K562 (cell line): ENCODE results near the gene LTO1. TPM values are rescaled to one million over a fixed set of nuclear protein-coding genes. Genes with fewer than 3 reads are reported as not detected.

ENCODE experiments used
- ATAC-seq: fragments of 200-7000 bp; cut with Tn5 transposase; 3 replicates; pipeline ENCODE4 v1.9.1; 2020; ENCODE audit warnings: moderate library complexity
- BruUV-seq: library from RNA; stranded (reverse); fragments of 400-500 nt; replicated peaks from 2 replicates; lab custom pipeline; 2021; lab: Mats Ljungman, UMichigan
- CTCF ChIA-PET: fragments of 300-600 bp; formaldehyde crosslinking; extraction: SDS; loops from one replicate; lab custom pipeline; 2021; ENCODE audit warnings: low intra/inter-chr PET ratio; lab: Yijun Ruan, JAX
- POLR2A ChIA-PET: fragments of 300-600, 350-650 bp; sonication (Branson Sonifier 250); formaldehyde crosslinking; extraction: SDS; loops from one replicate; lab custom pipeline; 2021; ENCODE audit warnings: antibody characterized with exemption, inconsistent platforms; lab: Yijun Ruan, JAX
- DNase-seq, 4 experiments: peaks; one replicate each; pipeline versions ENCODE4 v3.0.0 to v3.0.0-alpha.2; 2011 to 2018; ENCODE audit warnings: low spot score in 3 of 4, mixed read lengths in 3 of 4; ENCODE audit errors: extremely low read depth in 1 of 4
- FAIRE-seq: peaks from 2 replicates; lab custom pipeline; 2011; peaks lifted over from hg19 to GRCh38; lab: Jason Lieb, UNC
- H2AFZ ChIP-seq: 2 replicates; pipeline ENCODE4 v1.6.0; 2011; ENCODE audit warnings: low read depth, low read length, control low read depth, inconsistent platforms
- H3K27ac ChIP-seq: fragments of 200-600 bp; 3 replicates; pipeline ENCODE4 v1.8.0; 2011; ENCODE audit warnings: low read depth, mild to moderate bottlenecking, control low read depth, inconsistent platforms, low read length, moderate library complexity, mixed read lengths; ENCODE audit errors: extremely low read depth
- H3K27me3 ChIP-seq, 2 experiments: fragments of 300-600 bp in 1 of 2; 2 replicates in 1 of 2; 3 replicates in 1 of 2; pipeline versions ENCODE4 v1.6.0 to v1.8.0; 2011; ENCODE audit warnings: inconsistent platforms in 2 of 2, low read length in 2 of 2, mild to moderate bottlenecking in 1 of 2, mixed read lengths in 1 of 2, moderate library complexity in 1 of 2; ENCODE audit not compliant: control insufficient read depth in 2 of 2, insufficient read depth in 2 of 2
- H3K36me3 ChIP-seq: fragments of 300-600 bp; 3 replicates; pipeline ENCODE4 v1.8.0; 2011; ENCODE audit warnings: mild to moderate bottlenecking, low read length, inconsistent platforms; ENCODE audit not compliant: control insufficient read depth, insufficient read depth
- H3K4me1 ChIP-seq, 2 experiments: fragments of 200-600 bp in 1 of 2; replicated peaks in 1 of 2; 2 replicates in 1 of 2; 3 replicates in 1 of 2; pipeline versions ENCODE4 v1.5.1 to v1.8.0; 2011; ENCODE audit warnings: inconsistent platforms in 2 of 2, low read length in 2 of 2, mild to moderate bottlenecking in 1 of 2, mixed read lengths in 1 of 2, moderate library complexity in 1 of 2; ENCODE audit not compliant: control insufficient read depth in 2 of 2, insufficient read depth in 2 of 2
- H3K4me2 ChIP-seq: 2 replicates; pipeline ENCODE4 v1.6.1; 2011; ENCODE audit warnings: low read length, control low read depth, inconsistent platforms, mixed read lengths; ENCODE audit not compliant: insufficient read depth
- H3K4me3 ChIP-seq: fragments of 200-600 bp; sonication (generic), shearing (Covaris generic); 2 replicates; pipeline ENCODE4 v1.5.1; 2016; ENCODE audit warnings: control low read depth, inconsistent platforms
- H3K79me2 ChIP-seq: fragments of 200-600 bp; 3 replicates; pipeline ENCODE4 v1.8.0; 2011; ENCODE audit warnings: low read length, inconsistent platforms; ENCODE audit not compliant: control insufficient read depth, insufficient read depth
- H3K9ac ChIP-seq, 2 experiments: 2 replicates each; pipeline versions ENCODE4 v1.6.0 to v1.6.1; 2011; ENCODE audit warnings: low read depth in 2 of 2, low read length in 2 of 2, control low read depth in 1 of 2, inconsistent platforms in 1 of 2, mild to moderate bottlenecking in 1 of 2, mixed read lengths in 1 of 2; ENCODE audit not compliant: insufficient read depth in 1 of 2
- H3K9me1 ChIP-seq: one replicate; pipeline ENCODE4 v1.6.0; 2011; ENCODE audit warnings: inconsistent platforms, mild to moderate bottlenecking, low read length, moderate library complexity; ENCODE audit not compliant: control insufficient read depth, insufficient read depth
- H3K9me3 ChIP-seq: replicated peaks from 2 replicates; pipeline ENCODE4 v1.5.1; 2011; ENCODE audit warnings: low read depth, low read length, inconsistent platforms; ENCODE audit not compliant: control insufficient read depth, insufficient read depth
- H4K20me1 ChIP-seq: replicated peaks from 2 replicates; pipeline ENCODE4 v1.6.1; 2011; ENCODE audit warnings: low read length, inconsistent platforms, mixed read lengths; ENCODE audit not compliant: control insufficient read depth, insufficient read depth
- KAT7 ChIP-seq: sonication (generic); formaldehyde crosslinking; IDR thresholded peaks from 2 replicates; pipeline ENCODE4 v1.8.0; 2022; ENCODE audit warnings: missing genetic modification reagents, mild to moderate bottlenecking, borderline replicate concordance
- RBM15 ChIP-seq: fragments of 200-400 bp; formaldehyde crosslinking; IDR thresholded peaks from 2 replicates; pipeline ENCODE4 v1.6.1; 2018; ENCODE audit warnings: mild to moderate bottlenecking, low read length, moderate library complexity; ENCODE audit not compliant: insufficient read depth
- SETDB1 ChIP-seq: IDR thresholded peaks from one replicate; pipeline ENCODE4 v1.6.1; 2012; ENCODE audit warnings: low read length, control low read depth, inconsistent platforms
- TAF7 ChIP-seq: fragments of 450-650 bp; IDR thresholded peaks from 2 replicates; pipeline ENCODE4 v1.6.1; 2016; ENCODE audit warnings: missing genetic modification characterization, missing compliant biosample characterization
- TBP ChIP-seq: optimal IDR thresholded peaks from 2 replicates; pipeline ENCODE3; 2011; ENCODE audit warnings: low read depth, low read length, improper control_type of control experiment
- ZNF121 ChIP-seq: sonication (generic); formaldehyde crosslinking; conservative IDR thresholded peaks from 2 replicates; pipeline ENCODE4 v1.8.0; 2022; ENCODE audit warnings: missing genetic modification reagents
- ZNF165 ChIP-seq: fragments of 250-450 bp; sonication (Bioruptor Pico); IDR thresholded peaks from 2 replicates; pipeline ENCODE4 v1.4.0; 2020; ENCODE audit warnings: borderline replicate concordance
- ZNF23 ChIP-seq: fragments of 250-450 bp; sonication (Bioruptor Pico); IDR thresholded peaks from 2 replicates; pipeline ENCODE4 v1.4.0; 2020; ENCODE audit warnings: mild to moderate bottlenecking
- ZNF3 ChIP-seq: fragments of 250-450 bp; sonication (Bioruptor Pico); IDR thresholded peaks from 2 replicates; pipeline ENCODE4 v1.5.0; 2021; ENCODE audit warnings: mild to moderate bottlenecking, moderate library complexity
- WGBS: fragments of 100-300 bp; shearing (Covaris generic); methylation state at CpG from one replicate; pipeline ENCODE4 v1.1.6; 2016; ENCODE audit warnings: low coverage, mixed read lengths; ENCODE audit not compliant: insufficient coverage; ENCODE audit errors: missing lambda C conversion rate; 5-methylcytosine and 5-hydroxymethylcytosine counted together
- in situ Hi-C: fragments of 300-500 bp; cut with MboI; formaldehyde crosslinking; loops from 4 replicates; pipeline ENCODE4 v1.15.0; 2018; ENCODE audit warnings: inconsistent platforms, mixed read lengths
- intact Hi-C: fragments of 100-400 bp; cut with micrococcal nuclease; formaldehyde crosslinking; loops from 2 replicates; pipeline ENCODE4 v1.14.2; 2022
- polyA plus RNA-seq, 8 experiments: library from polyadenylated mRNA; depleted of rRNA in 4 of 8; stranded (reverse) in 5 of 8; unstranded in 3 of 8; fragments of >200 nt; fragmentation: Nextera tagmentation in 2 of 8; fragmentation: Illumina TruSeq in 1 of 8; extraction: Ambion mirVana in 2 of 8; extraction: Trizol in 1 of 8; gene quantifications; 2 replicates each; pipeline versions ENCODE4 v1.2.1 to v1.2.3, GENCODE V29; 2011 to 2014; ENCODE audit warnings: inconsistent platforms in 1 of 8, missing spikeins in 1 of 8
- total RNA-seq, 7 experiments: library from RNA; depleted of rRNA in 6 of 7; stranded (reverse); fragments of >200 nt in 6 of 7; fragmentation: Illumina TruSeq in 2 of 7; extraction: Trizol in 2 of 7; gene quantifications; 2 replicates each; pipeline versions ENCODE4 v1.2.1 to v1.2.3, GENCODE V29; 2011 to 2021; ENCODE audit warnings: low replicate concordance in 1 of 7
- TF ChIP-seq, protein P1 (sequence below): fragments of 450-650 bp; formaldehyde crosslinking; IDR thresholded peaks from 2 replicates; pipeline ENCODE4 v1.4.0; 2022; ENCODE audit warnings: missing genetic modification characterization
- TF ChIP-seq, protein P2 (sequence below): fragments of 450-650 bp; IDR thresholded peaks from 2 replicates; pipeline ENCODE4 v1.6.1; 2014; ENCODE audit warnings: low read depth, mild to moderate bottlenecking, moderate library complexity, borderline replicate concordance

The LTO1 gene
- total and polyA plus RNA-seq, 9 of the 15 experiments (the other 6 are each of a cell fraction or from before 2014, with no cell fraction given): 2.6 to 43.4 (median 19.1) TPM

DNA sequence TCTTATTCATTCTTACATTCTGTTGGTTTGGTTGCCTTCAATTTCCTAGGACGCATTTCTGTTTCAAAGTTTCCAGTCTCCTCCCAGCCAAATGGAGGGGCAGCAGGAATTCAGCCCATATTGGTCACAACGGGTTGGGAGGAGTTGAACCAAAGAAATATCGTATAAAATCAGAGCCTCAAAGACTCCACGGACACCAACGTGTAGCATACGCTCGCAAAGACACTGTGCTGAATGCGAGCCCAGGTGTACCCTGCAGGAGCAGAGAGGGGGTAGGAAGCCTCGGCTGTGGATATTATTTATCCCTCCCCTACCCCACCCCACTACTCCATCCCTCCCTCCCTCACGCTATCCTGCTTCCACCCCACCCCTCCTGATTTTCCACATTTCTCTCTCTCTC is 49.7 kb downstream of the LTO1 start:
- no peak overlapping the region for H3K4me2 ChIP-seq

More for the DNA sequence above, 49.7 kb downstream of the LTO1 start:
- Histone ChIP-seq H3K4me3 (no peak overlapping the region), H3K79me2 (no peaks in the 10 kb centered on the region), H3K27me3 (peaks cover 8 to 34% of the 10 kb centered on the region in 2 experiments), H2AFZ (no peak overlapping the region), H3K9ac (no peak overlapping the region), H3K27ac (no peak overlapping the region), H3K9me1 (no peaks in the 10 kb centered on the region), H4K20me1 (no peaks in the 10 kb centered on the region), H3K4me1 (peaks cover 0 to 7% of the 10 kb centered on the region in 2 experiments; a peak in 4 of 5 replicates), H3K36me3 (no peaks in the 10 kb centered on the region), H3K9me3 (peaks cover 4% of the 10 kb centered on the region; the same call in 1 of the 2 replicates)
- intact Hi-C loops (no loop called here), in situ Hi-C loops (no loop called here)
- WGBS: 12% methylated on average over 9 of the region's 10 CpGs
- no peak for TF ChIP-seq ZNF23
- TF ChIP-seq, protein P1, sequence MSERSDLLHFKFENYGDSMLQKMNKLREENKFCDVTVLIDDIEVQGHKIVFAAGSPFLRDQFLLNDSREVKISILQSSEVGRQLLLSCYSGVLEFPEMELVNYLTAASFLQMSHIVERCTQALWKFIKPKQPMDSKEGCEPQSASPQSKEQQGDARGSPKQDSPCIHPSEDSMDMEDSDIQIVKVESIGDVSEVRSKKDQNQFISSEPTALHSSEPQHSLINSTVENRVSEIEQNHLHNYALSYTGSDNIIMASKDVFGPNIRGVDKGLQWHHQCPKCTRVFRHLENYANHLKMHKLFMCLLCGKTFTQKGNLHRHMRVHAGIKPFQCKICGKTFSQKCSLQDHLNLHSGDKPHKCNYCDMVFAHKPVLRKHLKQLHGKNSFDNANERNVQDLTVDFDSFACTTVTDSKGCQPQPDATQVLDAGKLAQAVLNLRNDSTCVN: no peak
- TF ChIP-seq ZNF165 (CRISPR knock-in tag): no peak
- TF ChIP-seq KAT7: no peak
- no peak for TF ChIP-seq TAF7 (tag)
- TF ChIP-seq RBM15: no peak
- TF ChIP-seq ZNF121 (CRISPR knock-in tag): no peak
- no peak for TF ChIP-seq ZNF3 (CRISPR knock-in tag)
- TF ChIP-seq, protein P2, sequence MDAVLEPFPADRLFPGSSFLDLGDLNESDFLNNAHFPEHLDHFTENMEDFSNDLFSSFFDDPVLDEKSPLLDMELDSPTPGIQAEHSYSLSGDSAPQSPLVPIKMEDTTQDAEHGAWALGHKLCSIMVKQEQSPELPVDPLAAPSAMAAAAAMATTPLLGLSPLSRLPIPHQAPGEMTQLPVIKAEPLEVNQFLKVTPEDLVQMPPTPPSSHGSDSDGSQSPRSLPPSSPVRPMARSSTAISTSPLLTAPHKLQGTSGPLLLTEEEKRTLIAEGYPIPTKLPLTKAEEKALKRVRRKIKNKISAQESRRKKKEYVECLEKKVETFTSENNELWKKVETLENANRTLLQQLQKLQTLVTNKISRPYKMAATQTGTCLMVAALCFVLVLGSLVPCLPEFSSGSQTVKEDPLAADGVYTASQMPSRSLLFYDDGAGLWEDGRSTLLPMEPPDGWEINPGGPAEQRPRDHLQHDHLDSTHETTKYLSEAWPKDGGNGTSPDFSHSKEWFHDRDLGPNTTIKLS: no peak
- TF ChIP-seq SETDB1: no peak
- no peak for TF ChIP-seq TBP
- POLR2A ChIA-PET: no interaction called here
- DNase-seq (no peak), FAIRE-seq (no peak), ATAC-seq (no peak)
- CTCF ChIA-PET: no interaction called here
- no TSS peak for BruUV-seq
